OCI-LY3 (cell line): ENCODE data around the gene TIPARP.
"Not testable (repeated sequence)": the region's sequence is repeated elsewhere in the genome, so short reads cannot be mapped to it uniquely, and the experiment has no call there.

Experiments used
- H2AFZ ChIP-seq: fragments of 200-600, 300-600 bp; shearing (Covaris generic); 2 replicates; pipeline ENCODE4 v1.6.0; 2014; ENCODE audit warnings: antibody characterized with exemption, low read depth, low read length
- H3K27ac ChIP-seq: fragments of 200-600, 300-600 bp; sonication (generic); 2 replicates; pipeline ENCODE4 v1.5.1; 2014; ENCODE audit warnings: mild to moderate bottlenecking, low read length, moderate library complexity, mixed read lengths
- H3K27me3 ChIP-seq: fragments of 200-600, 300-600 bp; sonication (generic); 2 replicates; pipeline ENCODE4 v1.6.1; 2014; ENCODE audit warnings: low read depth, low read length, mixed read lengths
- H3K36me3 ChIP-seq: fragments of 200-600, 300-600 bp; sonication (generic); replicated peaks from 2 replicates; pipeline ENCODE3; 2014; ENCODE audit warnings: low read depth, low read length, mixed read lengths
- H3K4me1 ChIP-seq: fragments of 300-600, 200-600 bp; sonication (generic); 2 replicates; pipeline ENCODE4 v1.6.1; 2014; ENCODE audit warnings: low read length, mixed read lengths
- H3K4me2 ChIP-seq: fragments of 200-600, 300-600 bp; sonication (generic); 2 replicates; pipeline ENCODE4 v1.6.1; 2014; ENCODE audit warnings: low read length, mixed read lengths
- H3K4me3 ChIP-seq: fragments of 300-600, 200-600 bp; sonication (generic); 2 replicates; pipeline ENCODE4 v1.5.1; 2014; ENCODE audit warnings: antibody characterized with exemption, mild to moderate bottlenecking, low read length, moderate library complexity
- H3K79me2 ChIP-seq: fragments of 300-600, 200-600 bp; shearing (Covaris generic); 2 replicates; pipeline ENCODE4 v1.6.1; 2014; ENCODE audit warnings: mild to moderate bottlenecking, low read length, mixed read lengths
- H3K9ac ChIP-seq: fragments of 300-600, 200-600 bp; shearing (Covaris generic); 2 replicates; pipeline ENCODE4 v1.6.0; 2014; ENCODE audit warnings: mild to moderate bottlenecking, low read length, moderate library complexity
- H3K9me3 ChIP-seq: fragments of 200-600, 300-600 bp; shearing (Covaris generic); 2 replicates; pipeline ENCODE4 v1.6.1; 2014; ENCODE audit warnings: low read length, mixed read lengths; ENCODE audit not compliant: insufficient read depth
- H4K20me1 ChIP-seq: fragments of 200-600, 300-600 bp; sonication (generic); 2 replicates; pipeline ENCODE4 v1.6.1; 2016; ENCODE audit warnings: low read length, mixed read lengths; ENCODE audit not compliant: insufficient read depth
- CTCF ChIP-seq: fragments of 200-600, 300-600 bp; sonication (generic); IDR thresholded peaks from 2 replicates; pipeline ENCODE4 v1.5.1; 2014; ENCODE audit warnings: antibody characterized with exemption, low read length, low read depth
- EZH2phosphoT487 ChIP-seq: fragments of 200-600 bp; shearing (Covaris generic); IDR thresholded peaks from 2 replicates; pipeline ENCODE4 v1.6.1; 2018; ENCODE audit warnings: antibody characterized with exemption, mixed run types, low read depth

Gene TIPARP

GRCh38 chr3:156731813-156732212, 57.4 kb downstream of the TIPARP start:
- no peaks in the 10 kb centered on the region for H3K9me3 ChIP-seq
- no peak overlapping the region for H3K4me2 ChIP-seq
- no peak for TF ChIP-seq EZH2phosphoT487
- TF ChIP-seq CTCF: no peak
- no peaks in the 10 kb centered on the region for H3K36me3 ChIP-seq
- H3K4me3 ChIP-seq: no peak overlapping the region
- no peak overlapping the region for H2AFZ ChIP-seq
- no peaks in the 10 kb centered on the region for H3K27me3 ChIP-seq
- H3K79me2 ChIP-seq: no peaks in the 10 kb centered on the region
- H3K4me1 ChIP-seq: peaks cover 11% of the 10 kb centered on the region
- no peak overlapping the region for H3K27ac ChIP-seq
- H4K20me1 ChIP-seq: no peaks in the 10 kb centered on the region
- H3K9ac ChIP-seq: no peak overlapping the region

GRCh38 chr3:156732261-156732660, 57.9 kb downstream of the TIPARP start:
- Histone ChIP-seq H2AFZ (no peak overlapping the region), H3K36me3 (no peaks in the 10 kb centered on the region), H4K20me1 (no peaks in the 10 kb centered on the region), H3K9me3 (no peaks in the 10 kb centered on the region), H3K9ac (no peak overlapping the region), H3K79me2 (no peaks in the 10 kb centered on the region), H3K27ac (no peak overlapping the region), H3K27me3 (no peaks in the 10 kb centered on the region), H3K4me2 (no peak overlapping the region), H3K4me1 (peaks cover 10% of the 10 kb centered on the region), H3K4me3 (no peak overlapping the region)
- TF ChIP-seq EZH2phosphoT487 (no peak), CTCF (no peak)

- no peak overlapping the region for H3K27ac ChIP-seq
Measured at GRCh38 chr3:156732715-156733421, 58.5 kb downstream of the TIPARP start.

GRCh38 chr3:156734661-156735060, 60.3 kb downstream of the TIPARP start:
- not testable (repeated sequence) for H3K27ac ChIP-seq, H3K9me3 ChIP-seq, H3K36me3 ChIP-seq

More at GRCh38 chr3:156732715-156733421, 58.5 kb downstream of the TIPARP start:
- H4K20me1 ChIP-seq: no peaks in the 10 kb centered on the region
- peaks cover 4% of the 10 kb centered on the region for H3K4me1 ChIP-seq
- no peak for TF ChIP-seq EZH2phosphoT487
- no peak for TF ChIP-seq CTCF
- H3K9ac ChIP-seq: no peak overlapping the region
- no peaks in the 10 kb centered on the region for H3K79me2 ChIP-seq
- no peak overlapping the region for H2AFZ ChIP-seq
- no peaks in the 10 kb centered on the region for H3K27me3 ChIP-seq
- no peaks in the 10 kb centered on the region for H3K9me3 ChIP-seq
- no peaks in the 10 kb centered on the region for H3K36me3 ChIP-seq
- no peak overlapping the region for H3K4me2 ChIP-seq
- H3K4me3 ChIP-seq: no peak overlapping the region

More at GRCh38 chr3:156734661-156735060, 60.3 kb downstream of the TIPARP start:
- not testable (repeated sequence) for H3K27me3 ChIP-seq, H3K9ac ChIP-seq, H3K4me1 ChIP-seq, H4K20me1 ChIP-seq, H2AFZ ChIP-seq, H3K4me3 ChIP-seq, H3K79me2 ChIP-seq, H3K4me2 ChIP-seq
